Transverse colon (tissue), 4 donors: Measurements from ENCODE around the gene BTBD17. TPM values are rescaled to one million over a fixed set of nuclear protein-coding genes. Genes with fewer than 3 reads are reported as not detected.

Experiments
- DNase-seq: peaks from one replicate; pipeline ENCODE4 v3.0.0-alpha.2; 2019
- H3K27ac ChIP-seq, 4 donors: fragments of 200-600 bp; sonication (generic); 2 replicates each; pipeline ENCODE4 v1.5.1; 2016 to 2018; ENCODE audit warnings: inconsistent platforms in 4 of 4
- H3K27me3 ChIP-seq: fragments of 200-600 bp; sonication (generic); 2 replicates; pipeline ENCODE4 v1.5.1; 2017; ENCODE audit warnings: inconsistent platforms
- H3K36me3 ChIP-seq, 4 donors: fragments of 200-600 bp; sonication (generic); 2 replicates each; pipeline ENCODE4 v1.5.1; 2017 to 2019; ENCODE audit warnings: inconsistent platforms in 4 of 4
- H3K4me1 ChIP-seq, 4 donors: fragments of 200-600 bp; sonication (generic); 2 replicates each; pipeline ENCODE4 v1.5.1; 2017 to 2020; ENCODE audit warnings: inconsistent platforms in 4 of 4
- H3K4me3 ChIP-seq, 4 donors: fragments of 200-600 bp; sonication (generic); 1 replicate in 1 of 4; 2 replicates in 3 of 4; pipeline versions ENCODE4 v1.5.1 to v1.6.1; 2017 to 2019; ENCODE audit warnings: inconsistent platforms in 4 of 4
- H3K9me3 ChIP-seq, 2 donors: fragments of 200-600 bp; sonication (generic); 2 replicates each; pipeline ENCODE4 v1.5.1; 2017 to 2019; ENCODE audit warnings: inconsistent platforms in 2 of 2
- CTCF ChIP-seq, 5 experiments: fragments of 200-600 bp in 3 of 5; fragments of 450-650 bp in 2 of 5; sonication (generic) in 3 of 5; IDR thresholded peaks; 1 replicate in 2 of 5; 2 replicates in 3 of 5; pipeline ENCODE4 v1.5.1; 2016 to 2017; ENCODE audit warnings: antibody characterized with exemption in 5 of 5, inconsistent platforms in 3 of 5, mild to moderate bottlenecking in 2 of 5, moderate library complexity in 1 of 5
- EP300 ChIP-seq: sonication (generic); formaldehyde crosslinking; IDR thresholded peaks from one replicate; pipeline ENCODE4 v1.6.1; 2017; ENCODE audit warnings: antibody characterized with exemption, low read depth
- POLR2A ChIP-seq: fragments of 450-650 bp; IDR thresholded peaks from one replicate; pipeline ENCODE4 v1.6.1; 2016; ENCODE audit warnings: antibody characterized with exemption, mild to moderate bottlenecking, moderate library complexity
- POLR2AphosphoS5 ChIP-seq, 3 donors: sonication (generic); formaldehyde crosslinking; IDR thresholded peaks; one replicate each; pipeline ENCODE4 v1.6.1; 2016; ENCODE audit warnings: antibody characterized with exemption in 3 of 3
- WGBS, 2 donors: methylation state at CpG; one replicate each; pipeline ENCODE4 v1.1.5; 2018; ENCODE audit warnings: low coverage in 1 of 2; 5-methylcytosine and 5-hydroxymethylcytosine counted together
- in situ Hi-C, 4 donors: fragments of 200-750 bp; cut with MboI; loops; one replicate each; pipeline versions ENCODE4 v1.15.0 to v1.15.1; 2017; ENCODE audit warnings: low sequenced_read_pairs in 3 of 4, low pct_ligation_motif_present in 1 of 4, low pct_unique_long_range_greater_than_20kb in 1 of 4
- intact Hi-C: fragments of 100-400 bp; cut with DNase I; formaldehyde crosslinking; loops from one replicate; pipeline ENCODE4 v1.15.1; 2023; ENCODE audit warnings: low total_unique reads
- total RNA-seq, 4 donors: library from RNA; depleted of rRNA; stranded (reverse); fragments of >200 nt; gene quantifications; one replicate each; pipeline ENCODE4 v1.1.0, GENCODE V29; 2016

Gene BTBD17
- total RNA-seq, 4 donors from 2014 or later: not detected

DNA sequence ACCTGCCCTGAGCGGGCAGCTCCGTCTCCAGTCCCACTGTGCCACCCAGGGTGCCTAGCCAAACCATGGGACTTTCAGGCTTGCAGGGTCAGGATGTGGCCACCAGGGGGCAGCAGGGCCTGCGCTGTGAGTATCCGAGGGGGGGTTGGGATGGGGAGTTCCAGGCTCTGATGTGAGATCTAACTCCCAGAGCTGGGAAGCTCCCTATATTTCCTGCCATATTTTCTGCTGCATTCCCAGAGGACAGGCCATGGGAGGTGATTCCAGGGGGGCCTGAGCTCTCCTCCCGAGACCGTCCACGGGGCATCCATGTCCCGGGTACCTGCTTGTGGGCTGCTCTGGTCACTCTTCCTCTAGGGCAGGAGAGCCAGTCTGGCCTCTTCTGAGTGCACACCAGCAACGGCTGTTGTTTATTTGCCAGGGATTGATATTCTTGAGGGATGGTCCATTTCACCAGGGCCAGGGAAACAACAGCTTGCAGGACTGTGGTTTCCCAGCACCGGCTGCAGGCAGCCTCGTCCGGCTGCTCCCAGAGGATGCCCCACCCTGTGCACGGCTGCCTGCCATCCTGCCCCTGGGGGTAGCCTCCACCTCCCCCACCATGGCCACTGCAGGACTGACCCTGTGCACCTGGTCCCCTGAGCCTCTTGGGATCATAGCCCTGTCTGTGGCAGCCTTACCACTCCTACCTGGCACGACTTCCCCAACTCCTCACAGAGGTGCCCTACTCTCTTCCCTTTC lies 6.8 kb upstream of the BTBD17 start:
- Histone ChIP-seq H3K4me1 (peaks cover 3 to 15% (median 13%) of the 10 kb centered on the region in 4 donors), H3K27ac (no peak overlapping the region), H3K27me3 (no peaks in the 10 kb centered on the region), H3K36me3 (no peaks in the 10 kb centered on the region), H3K4me3 (no peak overlapping the region), H3K9me3 (no peaks in the 10 kb centered on the region)
- in situ Hi-C loops (loop anchor here in 3 of 4 donors (10.0 to 25.0 kb wide), 2 partner anchors 64 to 156 kb away; partner anchors contain the start of genes RPL38 (in 2 of the 3) and TTYH2 (in 2 of the 3)), intact Hi-C loops (loop anchor here (10.0 kb wide), 1 partner anchor 164 kb away; the partner anchor contains the start of gene RPL38)
- WGBS, 2 donors: 20% methylated on average over 14 of the region's 14 CpGs; no CpG with 5 or more reads in 1 of the 2 donors
- TF ChIP-seq CTCF (IDR thresholded peaks at IDR 0.05): peak; percentile 92 to 98 (median 95)
- TF ChIP-seq POLR2A: no peak
- peak; percentile 79 for DNase-seq

- no peak for DNase-seq
- Histone ChIP-seq H3K27me3 (peaks cover 7% of the 10 kb centered on the region), H3K27ac (no peak within 1 kb of the TSS), H3K9me3 (no peaks in the 10 kb centered on the region), H3K4me3 (no peak within 1 kb of the TSS), H3K4me1 (peaks cover 3 to 13% (median 10%) of the 10 kb centered on the region in 4 donors), H3K36me3 (no peaks in the 10 kb centered on the region)
- in situ Hi-C loops: loop anchor here in 3 of 4 donors (10.0 to 25.0 kb wide), 2 partner anchors 62 to 155 kb away; partner anchors contain the start of genes RPL38 (in 2 of the 3) and TTYH2 (in 2 of the 3)
- TF ChIP-seq POLR2AphosphoS5 (IDR thresholded peaks at IDR 0.05) (no peak), EP300 (no peak), POLR2A (no peak), CTCF (IDR thresholded peaks at IDR 0.05) (no peak)
- intact Hi-C loops: loop anchor here (10.0 kb wide), 1 partner anchor 162 kb away; the partner anchor contains the start of gene RPL38
- WGBS, 2 donors: 60 to 78% methylated on average over 2 to 5 of the region's 5 CpGs
Measured at GRCh38 chr17:74367206-74367605, 5.5 kb upstream of the BTBD17 start, which contains the start of gene GPR142. TSS of gene GPR142 (plus strand) at chr17:74367506. CDS start at chr17:74369541, 2,035 bp downstream.

- Histone ChIP-seq H3K36me3 (no peaks in the 10 kb centered on the region), H3K27ac (no peak overlapping the region), H3K4me1 (peaks cover 0 to 5% (median under 1%) of the 10 kb centered on the region in 4 donors), H3K4me3 (no peak overlapping the region), H3K27me3 (peaks cover 49% of the 10 kb centered on the region), H3K9me3 (no peaks in the 10 kb centered on the region)
- no peak for DNase-seq
- 40 to 56% methylated on average over 2 to 14 of the region's 14 CpGs for WGBS, 2 donors
- intact Hi-C loops: loop anchor here (10.0 kb wide), 1 partner anchor 158 kb away; the partner anchor contains the start of gene RPL38
- in situ Hi-C loops: loop anchor here in 3 of 4 donors (10.0 to 25.0 kb wide), 2 partner anchors 58 to 151 kb away; partner anchors contain the start of genes RPL38 (in 2 of the 3) and TTYH2 (in 2 of the 3)
- TF ChIP-seq EP300 (no peak), CTCF (IDR thresholded peaks at IDR 0.05) (no peak), POLR2AphosphoS5 (IDR thresholded peaks at IDR 0.05) (no peak), POLR2A (no peak)
Measured at GRCh38 chr17:74362810-74363498, 1.3 kb upstream of the BTBD17 start.

DNA sequence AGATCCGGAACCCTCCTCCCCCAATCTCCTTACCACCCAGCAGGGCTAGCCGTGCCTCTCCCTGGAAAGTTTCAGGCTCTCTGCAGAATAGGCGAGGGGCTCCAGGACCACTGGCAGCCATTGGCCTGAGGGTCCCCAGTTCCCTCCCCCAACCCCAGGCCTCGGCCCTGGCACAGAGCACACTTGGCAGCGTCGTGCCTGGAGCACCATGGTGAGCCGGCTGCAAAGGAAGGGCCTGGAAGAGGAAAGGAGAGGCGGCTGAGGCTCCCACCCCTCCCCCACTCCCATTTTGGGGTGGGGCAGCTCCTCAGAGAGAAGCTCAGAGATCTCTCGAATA lies 369 bp upstream of the BTBD17 start:
- 19% methylated on average over 9 of the region's 9 CpGs; no CpG with 5 or more reads in 1 of the 2 donors for WGBS, 2 donors
- Histone ChIP-seq H3K4me3 (no peak overlapping the region), H3K27me3 (peaks cover 58% of the 10 kb centered on the region), H3K27ac (no peak overlapping the region), H3K4me1 (peaks cover 0 to 10% (median 6%) of the 10 kb centered on the region in 4 donors), H3K36me3 (no peaks in the 10 kb centered on the region), H3K9me3 (no peaks in the 10 kb centered on the region)
- in situ Hi-C loops: loop anchor here in 3 of 4 donors (10.0 to 25.0 kb wide), 2 partner anchors 57 to 150 kb away; partner anchors contain the start of genes RPL38 (in 2 of the 3) and TTYH2 (in 2 of the 3)
- TF ChIP-seq POLR2A: no peak
- no peak for TF ChIP-seq POLR2AphosphoS5 (IDR thresholded peaks at IDR 0.05)
- TF ChIP-seq EP300: no peak
- TF ChIP-seq CTCF (IDR thresholded peaks at IDR 0.05): no peak
- no peak for DNase-seq
- intact Hi-C loops: loop anchor here (10.0 kb wide), 1 partner anchor 157 kb away; the partner anchor contains the start of gene RPL38
